ENCODE results near the gene SOHLH1. TPM values are rescaled to one million over a fixed set of nuclear protein-coding genes. Genes with fewer than 3 reads are reported as not detected.

SOHLH1 gene
- total RNA-seq, 1 experiment from 2014 or later: not detected

- POLR2A ChIA-PET: no interaction called here
These were observed 1.0 kb downstream of the SOHLH1 start for GRCh38 chr9:135698236-135698635.

GRCh38 chr9:135697226-135697625, 2.1 kb downstream of the SOHLH1 start:
- Histone ChIP-seq H3K4me1 (ENCODE audit: control insufficient read depth, insufficient read depth, low read length) (no peaks in the 10 kb centered on the region), H3K36me3 (ENCODE audit: control insufficient read depth, insufficient read depth, low read length) (no peaks in the 10 kb centered on the region), H3K27ac (ENCODE audit: low read length) (no peak overlapping the region), H3K9me3 (ENCODE audit: control insufficient read depth, insufficient read depth, low read depth, low read length) (no peaks in the 10 kb centered on the region), H3K4me3 (ENCODE audit: low read depth in 2 of 2, low read length in 2 of 2) (no peak overlapping the region), H3K27me3 (ENCODE audit: control insufficient read depth, insufficient read depth, low read length) (no peaks in the 10 kb centered on the region)
- in situ Hi-C loops (cut with HindIII; ENCODE audit: low pct_unique_long_range_greater_than_20kb, low sequenced_read_pairs): no loop called here
- ChIA-PET CTCF (no interaction called here), POLR2A (no interaction called here)
- intact Hi-C loops (cut with micrococcal nuclease; ENCODE audit: unreplicated experiment): no loop called here
- BruUV-seq (replicated peaks): no TSS peak
- no peak for DNase-seq (ENCODE audit: low read depth, low spot score)
- TF ChIP-seq CTCF (IDR thresholded peaks at IDR 0.05): no peak
- no peak for TF ChIP-seq TCF7L2 (IDR thresholded peaks at IDR 0.05; ENCODE audit: low read depth, low read length)
- ATAC-seq: no peak

More at GRCh38 chr9:135698236-135698635, 1.0 kb downstream of the SOHLH1 start:
- Histone ChIP-seq H3K4me3 (ENCODE audit: low read depth in 2 of 2, low read length in 2 of 2) (no peak overlapping the region), H3K36me3 (ENCODE audit: control insufficient read depth, insufficient read depth, low read length) (no peaks in the 10 kb centered on the region), H3K27ac (ENCODE audit: low read length) (no peak overlapping the region), H3K4me1 (ENCODE audit: control insufficient read depth, insufficient read depth, low read length) (no peaks in the 10 kb centered on the region), H3K27me3 (ENCODE audit: control insufficient read depth, insufficient read depth, low read length) (no peaks in the 10 kb centered on the region), H3K9me3 (ENCODE audit: control insufficient read depth, insufficient read depth, low read depth, low read length) (no peaks in the 10 kb centered on the region)
- TF ChIP-seq SIN3A (IDR thresholded peaks at IDR 0.05; ENCODE audit: borderline replicate concordance, insufficient read depth, low read depth, low read length) (no peak), POLR2AphosphoS5 (IDR thresholded peaks at IDR 0.05; ENCODE audit: low read depth, low read length) (no peak), TCF7L2 (IDR thresholded peaks at IDR 0.05; ENCODE audit: low read depth, low read length) (no peak), CTCF (IDR thresholded peaks at IDR 0.05) (no peak)
- TF ChIP-seq, protein P1, sequence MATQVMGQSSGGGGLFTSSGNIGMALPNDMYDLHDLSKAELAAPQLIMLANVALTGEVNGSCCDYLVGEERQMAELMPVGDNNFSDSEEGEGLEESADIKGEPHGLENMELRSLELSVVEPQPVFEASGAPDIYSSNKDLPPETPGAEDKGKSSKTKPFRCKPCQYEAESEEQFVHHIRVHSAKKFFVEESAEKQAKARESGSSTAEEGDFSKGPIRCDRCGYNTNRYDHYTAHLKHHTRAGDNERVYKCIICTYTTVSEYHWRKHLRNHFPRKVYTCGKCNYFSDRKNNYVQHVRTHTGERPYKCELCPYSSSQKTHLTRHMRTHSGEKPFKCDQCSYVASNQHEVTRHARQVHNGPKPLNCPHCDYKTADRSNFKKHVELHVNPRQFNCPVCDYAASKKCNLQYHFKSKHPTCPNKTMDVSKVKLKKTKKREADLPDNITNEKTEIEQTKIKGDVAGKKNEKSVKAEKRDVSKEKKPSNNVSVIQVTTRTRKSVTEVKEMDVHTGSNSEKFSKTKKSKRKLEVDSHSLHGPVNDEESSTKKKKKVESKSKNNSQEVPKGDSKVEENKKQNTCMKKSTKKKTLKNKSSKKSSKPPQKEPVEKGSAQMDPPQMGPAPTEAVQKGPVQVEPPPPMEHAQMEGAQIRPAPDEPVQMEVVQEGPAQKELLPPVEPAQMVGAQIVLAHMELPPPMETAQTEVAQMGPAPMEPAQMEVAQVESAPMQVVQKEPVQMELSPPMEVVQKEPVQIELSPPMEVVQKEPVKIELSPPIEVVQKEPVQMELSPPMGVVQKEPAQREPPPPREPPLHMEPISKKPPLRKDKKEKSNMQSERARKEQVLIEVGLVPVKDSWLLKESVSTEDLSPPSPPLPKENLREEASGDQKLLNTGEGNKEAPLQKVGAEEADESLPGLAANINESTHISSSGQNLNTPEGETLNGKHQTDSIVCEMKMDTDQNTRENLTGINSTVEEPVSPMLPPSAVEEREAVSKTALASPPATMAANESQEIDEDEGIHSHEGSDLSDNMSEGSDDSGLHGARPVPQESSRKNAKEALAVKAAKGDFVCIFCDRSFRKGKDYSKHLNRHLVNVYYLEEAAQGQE (IDR thresholded peaks at IDR 0.05; ENCODE audit: insufficient read depth in 1 of 2, low read depth in 2 of 2, low read length in 1 of 2): no peak
- intact Hi-C loops (cut with micrococcal nuclease; ENCODE audit: unreplicated experiment) (no loop called here), in situ Hi-C loops (cut with HindIII; ENCODE audit: low pct_unique_long_range_greater_than_20kb, low sequenced_read_pairs) (no loop called here)
- BruUV-seq (replicated peaks): no TSS peak
- DNase-seq (ENCODE audit: low read depth, low spot score): no peak
- CTCF ChIA-PET: no interaction called here
- ATAC-seq: no peak
